Endodermal cell (in vitro differentiated cells): ENCODE results near the gene DYNC1H1. TPM values are rescaled to one million over a fixed set of nuclear protein-coding genes. Genes with fewer than 3 reads are reported as not detected.

Experiments used
- DNase-seq: peaks from one replicate; pipeline ENCODE4 v3.0.0-alpha.2; 2017
- H3K27ac ChIP-seq: 2 replicates; pipeline ENCODE4 v1.5.1; 2013; ENCODE audit warnings: mild to moderate bottlenecking, low read depth, low read length, moderate library complexity
- H3K27me3 ChIP-seq: 2 replicates; pipeline ENCODE4 v1.6.1; 2013; ENCODE audit warnings: mild to moderate bottlenecking, low read length, moderate library complexity; ENCODE audit not compliant: insufficient read depth, control insufficient read depth, poor library complexity, severe bottlenecking
- H3K36me3 ChIP-seq: 2 replicates; pipeline ENCODE4 v1.7.0; 2013; ENCODE audit warnings: mild to moderate bottlenecking, low read length, moderate library complexity; ENCODE audit not compliant: control insufficient read depth, insufficient read depth
- H3K4me1 ChIP-seq: one replicate; pipeline ENCODE4 v1.7.0; 2013; ENCODE audit warnings: low read length; ENCODE audit not compliant: control insufficient read depth, insufficient read depth
- H3K4me3 ChIP-seq: 2 replicates; pipeline ENCODE4 v1.5.1; 2013; ENCODE audit warnings: mild to moderate bottlenecking, low read length, moderate library complexity
- H3K9ac ChIP-seq: 2 replicates; pipeline ENCODE4 v1.6.1; 2013; ENCODE audit warnings: mild to moderate bottlenecking, low read length, moderate library complexity; ENCODE audit not compliant: poor library complexity, severe bottlenecking; ENCODE audit errors: extremely low read depth
- H3K9me3 ChIP-seq: 2 replicates; pipeline ENCODE4 v1.6.1; 2013; ENCODE audit warnings: mild to moderate bottlenecking, low read length, moderate library complexity; ENCODE audit not compliant: control insufficient read depth
- H3K27ac Mint-ChIP-seq: 2 replicates; pipeline ENCODE4 v1.8.0; 2020; ENCODE audit warnings: mixed read lengths
- H3K27me3 Mint-ChIP-seq: 2 replicates; pipeline ENCODE4 v1.8.0; 2021; ENCODE audit warnings: mild to moderate bottlenecking, mixed read lengths; ENCODE audit not compliant: insufficient read depth
- H3K36me3 Mint-ChIP-seq: 2 replicates; pipeline ENCODE4 v1.8.0; 2020; ENCODE audit warnings: low read depth, mixed read lengths
- H3K4me1 Mint-ChIP-seq: 2 replicates; pipeline ENCODE4 v1.8.0; 2020; ENCODE audit warnings: mixed read lengths
- H3K4me3 Mint-ChIP-seq: 2 replicates; pipeline ENCODE4 v1.8.0; 2020; ENCODE audit warnings: mild to moderate bottlenecking, moderate library complexity, mixed read lengths
- H3K9me3 Mint-ChIP-seq: 2 replicates; pipeline ENCODE4 v1.8.0; 2020; ENCODE audit warnings: mild to moderate bottlenecking, mixed read lengths
- WGBS, 2 experiments: methylation state at CpG; one replicate each; pipeline versions ENCODE4 v1.1.5 to v1.1.7; 2013; ENCODE audit warnings: missing lambda C conversion rate in 2 of 2, mixed read lengths in 1 of 2; ENCODE audit not compliant: insufficient coverage in 1 of 2, insufficient read length in 1 of 2; 5-methylcytosine and 5-hydroxymethylcytosine counted together
- total RNA-seq, 2 donors: library from RNA; stranded (reverse); fragmentation: NEBNext Ultra II Directional in 1 of 2; extraction: Animal tissue kit (Norgen Biotek cat#: 25700) in 1 of 2; gene quantifications; 2 replicates in 1 of 2; 3 replicates in 1 of 2; pipeline ENCODE4 v1.2.1, GENCODE V29; 2021
- TF ChIP-seq, protein P1 (sequence below): fragments of 200-600 bp; sonication (generic); conservative IDR thresholded peaks from 2 replicates; pipeline ENCODE4 v1.5.0; 2021; ENCODE audit warnings: antibody characterized with exemption, mild to moderate bottlenecking

The DYNC1H1 gene
- total RNA-seq, 2 donors from 2014 or later: 438 to 443 TPM

GRCh38 chr14:101988377-101988776 is 24.0 kb downstream of the DYNC1H1 start:
- WGBS, 2 experiments: 96 to 98% methylated on average over 5 of the region's 6 CpGs
- H3K27me3 ChIP-seq: no peaks in the 10 kb centered on the region
- H3K4me3 Mint-ChIP-seq: no peak overlapping the region
- H3K27ac ChIP-seq: no peak overlapping the region
- no peaks in the 10 kb centered on the region for H3K4me1 Mint-ChIP-seq
- H3K27me3 Mint-ChIP-seq: no peaks in the 10 kb centered on the region
- H3K4me1 ChIP-seq: peaks cover 7% of the 10 kb centered on the region
- H3K36me3 ChIP-seq: peaks cover 83% of the 10 kb centered on the region
- peaks cover 83% of the 10 kb centered on the region for H3K36me3 Mint-ChIP-seq
- H3K4me3 ChIP-seq: no peak overlapping the region
- H3K9me3 ChIP-seq: no peaks in the 10 kb centered on the region
- no peak overlapping the region for H3K27ac Mint-ChIP-seq
- no peak overlapping the region for H3K9ac ChIP-seq
- no peak for DNase-seq
- no peaks in the 10 kb centered on the region for H3K9me3 Mint-ChIP-seq
- TF ChIP-seq, protein P1, sequence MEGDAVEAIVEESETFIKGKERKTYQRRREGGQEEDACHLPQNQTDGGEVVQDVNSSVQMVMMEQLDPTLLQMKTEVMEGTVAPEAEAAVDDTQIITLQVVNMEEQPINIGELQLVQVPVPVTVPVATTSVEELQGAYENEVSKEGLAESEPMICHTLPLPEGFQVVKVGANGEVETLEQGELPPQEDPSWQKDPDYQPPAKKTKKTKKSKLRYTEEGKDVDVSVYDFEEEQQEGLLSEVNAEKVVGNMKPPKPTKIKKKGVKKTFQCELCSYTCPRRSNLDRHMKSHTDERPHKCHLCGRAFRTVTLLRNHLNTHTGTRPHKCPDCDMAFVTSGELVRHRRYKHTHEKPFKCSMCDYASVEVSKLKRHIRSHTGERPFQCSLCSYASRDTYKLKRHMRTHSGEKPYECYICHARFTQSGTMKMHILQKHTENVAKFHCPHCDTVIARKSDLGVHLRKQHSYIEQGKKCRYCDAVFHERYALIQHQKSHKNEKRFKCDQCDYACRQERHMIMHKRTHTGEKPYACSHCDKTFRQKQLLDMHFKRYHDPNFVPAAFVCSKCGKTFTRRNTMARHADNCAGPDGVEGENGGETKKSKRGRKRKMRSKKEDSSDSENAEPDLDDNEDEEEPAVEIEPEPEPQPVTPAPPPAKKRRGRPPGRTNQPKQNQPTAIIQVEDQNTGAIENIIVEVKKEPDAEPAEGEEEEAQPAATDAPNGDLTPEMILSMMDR: no peak

- 97 to 98% methylated on average over 5 of the region's 5 CpGs for WGBS, 2 experiments
Measured at GRCh38 chr14:101991352-101991751, 27.0 kb downstream of the DYNC1H1 start.

GRCh38 chr14:101992708-101993107 is 28.3 kb downstream of the DYNC1H1 start:
- 81 to 83% methylated on average over 7 of the region's 7 CpGs for WGBS, 2 experiments
- peaks cover 7% of the 10 kb centered on the region for H3K4me1 ChIP-seq
- H3K4me3 ChIP-seq: no peak overlapping the region
- no peak overlapping the region for H3K9ac ChIP-seq
- H3K27me3 Mint-ChIP-seq: no peaks in the 10 kb centered on the region
- no peak overlapping the region for H3K4me3 Mint-ChIP-seq
- TF ChIP-seq, protein P1: no peak
- peaks cover 86% of the 10 kb centered on the region for H3K36me3 Mint-ChIP-seq
- no peak for DNase-seq
- H3K36me3 ChIP-seq: peaks cover 84% of the 10 kb centered on the region
- H3K9me3 Mint-ChIP-seq: no peaks in the 10 kb centered on the region
- H3K4me1 Mint-ChIP-seq: no peaks in the 10 kb centered on the region
- H3K27ac ChIP-seq: no peak overlapping the region
- no peaks in the 10 kb centered on the region for H3K27me3 ChIP-seq
- peak overlapping the region; percentile 33 for H3K27ac Mint-ChIP-seq
- no peaks in the 10 kb centered on the region for H3K9me3 ChIP-seq

More at GRCh38 chr14:101991352-101991751, 27.0 kb downstream of the DYNC1H1 start:
- Histone ChIP-seq H3K27ac (no peak overlapping the region), H3K9ac (no peak overlapping the region), H3K27me3 (no peaks in the 10 kb centered on the region), H3K4me3 (no peak overlapping the region), H3K4me1 (peaks cover 7% of the 10 kb centered on the region), H3K9me3 (no peaks in the 10 kb centered on the region), H3K36me3 (peaks cover 84% of the 10 kb centered on the region)
- H3K4me3 Mint-ChIP-seq: no peak overlapping the region
- peaks cover 88% of the 10 kb centered on the region for H3K36me3 Mint-ChIP-seq
- H3K9me3 Mint-ChIP-seq: no peaks in the 10 kb centered on the region
- TF ChIP-seq, protein P1: no peak
- H3K27me3 Mint-ChIP-seq: no peaks in the 10 kb centered on the region
- H3K4me1 Mint-ChIP-seq: no peaks in the 10 kb centered on the region
- H3K27ac Mint-ChIP-seq: no peak overlapping the region
- DNase-seq: no peak
